NOMO-1 treated with dmso at 0.1 percent for 144 hours (cell line): ENCODE measurements around the gene TSPAN19.

ENCODE experiments used
- DNase-seq: peaks from one replicate; lab custom pipeline; 2025; ENCODE audit not compliant: unreplicated experiment; lab: John Stamatoyannopoulos, UW

Gene TSPAN19

GRCh38 chr12:85002778-85003296, 33.2 kb downstream of the TSPAN19 start:
- DNase-seq = no peak

GRCh38 chr12:85000729-85001128, 35.3 kb downstream of the TSPAN19 start:
- DNase-seq = no peak

- DNase-seq = no peak
These were observed 37.7 kb downstream of the TSPAN19 start for GRCh38 chr12:84998341-84998740.

GRCh38 chr12:84996759-84997158, 39.3 kb downstream of the TSPAN19 start:
- DNase-seq = no peak

- DNase-seq = no peak
These were observed 40.4 kb downstream of the TSPAN19 start for GRCh38 chr12:84995641-84996040.

- DNase-seq = no peak
These were observed 41.7 kb downstream of the TSPAN19 start for GRCh38 chr12:84994426-84994825.

- DNase-seq = no peak
These were observed 49.5 kb downstream of the TSPAN19 start for GRCh38 chr12:84986586-84986985.

GRCh38 chr12:84986117-84986516, 50.0 kb downstream of the TSPAN19 start:
- DNase-seq = no peak

GRCh38 chr12:84983289-84983688, 52.8 kb downstream of the TSPAN19 start:
- DNase-seq = no peak

- no peak for DNase-seq
These were observed 53.2 kb downstream of the TSPAN19 start for GRCh38 chr12:84982888-84983287.

- no peak for DNase-seq
These were observed 57.2 kb downstream of the TSPAN19 start for GRCh38 chr12:84978921-84979320.

GRCh38 chr12:84976133-84976532, 59.9 kb downstream of the TSPAN19 start:
- DNase-seq = no peak

- DNase-seq = no peak
These were observed 61.8 kb downstream of the TSPAN19 start for GRCh38 chr12:84974155-84974815.

- DNase-seq = no peak
These were observed 63.1 kb downstream of the TSPAN19 start for GRCh38 chr12:84973026-84973425.

- DNase-seq = no peak
These were observed 66.9 kb downstream of the TSPAN19 start for GRCh38 chr12:84969226-84969625.
